IPS-20b (cell line): ENCODE data around the gene NBAS.
"Not testable (repeated sequence)": the region's sequence is repeated elsewhere in the genome, so short reads cannot be mapped to it uniquely, and the experiment has no call there.

Experiments
- H3K27ac ChIP-seq: one replicate; pipeline ENCODE4 v1.5.1; 2013; ENCODE audit warnings: low read length
- H3K27me3 ChIP-seq: 2 replicates; pipeline ENCODE4 v1.6.1; 2013; ENCODE audit warnings: mild to moderate bottlenecking, low read length, inconsistent platforms; ENCODE audit not compliant: insufficient read depth
- H3K36me3 ChIP-seq: 2 replicates; pipeline ENCODE4 v1.6.1; 2013; ENCODE audit warnings: low read depth, mild to moderate bottlenecking, inconsistent platforms, low read length, moderate library complexity; ENCODE audit not compliant: insufficient read depth
- H3K4me1 ChIP-seq: 2 replicates; pipeline ENCODE4 v1.6.1; 2013; ENCODE audit warnings: mild to moderate bottlenecking, control low read depth, inconsistent platforms, low read length, moderate library complexity; ENCODE audit not compliant: insufficient read depth
- H3K4me3 ChIP-seq: 2 replicates; pipeline ENCODE4 v1.5.1; 2013; ENCODE audit warnings: mild to moderate bottlenecking, low read length, inconsistent platforms
- H3K9ac ChIP-seq: 2 replicates; pipeline ENCODE4 v1.6.1; 2013; ENCODE audit warnings: low read depth, mild to moderate bottlenecking, inconsistent platforms, low read length, moderate library complexity
- H3K9me3 ChIP-seq: 2 replicates; pipeline ENCODE4 v1.6.1; 2013; ENCODE audit warnings: mild to moderate bottlenecking, low read depth, low read length, inconsistent platforms; ENCODE audit not compliant: insufficient read depth

Gene NBAS

GRCh38 chr2:15415748-15416147 lies 145.4 kb downstream of the NBAS start:
- no peaks in the 10 kb centered on the region for H3K9me3 ChIP-seq
- H3K27me3 ChIP-seq, result no peaks in the 10 kb centered on the region
- H3K27ac ChIP-seq, result no peak overlapping the region
- H3K9ac ChIP-seq, result no peak overlapping the region
- no peaks in the 10 kb centered on the region for H3K4me1 ChIP-seq
- H3K4me3 ChIP-seq, result no peak overlapping the region
- H3K36me3 ChIP-seq, result 0 out of 2 replicates have a peak, but pooled peaks cover 4% of the 10 kb centered on the region

- no peaks in the 10 kb centered on the region for H3K27me3 ChIP-seq
- no peaks in the 10 kb centered on the region for H3K9me3 ChIP-seq
- H3K9ac ChIP-seq, result no peak overlapping the region
- H3K36me3 ChIP-seq, result 0 out of 2 replicates have a peak, but pooled peaks cover 4% of the 10 kb centered on the region
- H3K27ac ChIP-seq, result no peak overlapping the region
- no peak overlapping the region for H3K4me3 ChIP-seq
- no peaks in the 10 kb centered on the region for H3K4me1 ChIP-seq
Measured at GRCh38 chr2:15412779-15413178, 148.4 kb downstream of the NBAS start.

GRCh38 chr2:15412309-15412708 lies 148.8 kb downstream of the NBAS start:
- Histone ChIP-seq H3K9me3 (no peaks in the 10 kb centered on the region), H3K4me1 (no peaks in the 10 kb centered on the region), H3K36me3 (0 out of 2 replicates have a peak, but pooled peaks cover 4% of the 10 kb centered on the region)

GRCh38 chr2:15410884-15411283 lies 150.2 kb downstream of the NBAS start:
- Histone ChIP-seq H3K27ac (no peak overlapping the region), H3K27me3 (no peaks in the 10 kb centered on the region), H3K9ac (no peak overlapping the region), H3K4me3 (no peak overlapping the region), H3K9me3 (no peaks in the 10 kb centered on the region), H3K36me3 (0 out of 2 replicates have a peak, but pooled peaks cover 4% of the 10 kb centered on the region), H3K4me1 (no peaks in the 10 kb centered on the region)

More at GRCh38 chr2:15412309-15412708, 148.8 kb downstream of the NBAS start:
- H3K27ac ChIP-seq, result no peak overlapping the region
- H3K27me3 ChIP-seq, result no peaks in the 10 kb centered on the region
- no peak overlapping the region for H3K9ac ChIP-seq
- no peak overlapping the region for H3K4me3 ChIP-seq

- H3K27me3 ChIP-seq, result no peaks in the 10 kb centered on the region
- H3K36me3 ChIP-seq, result no peaks in the 10 kb centered on the region
- H3K4me3 ChIP-seq, result no peak overlapping the region
- no peak overlapping the region for H3K27ac ChIP-seq
- no peaks in the 10 kb centered on the region for H3K9me3 ChIP-seq
- H3K9ac ChIP-seq, result no peak overlapping the region
- H3K4me1 ChIP-seq, result no peaks in the 10 kb centered on the region
Measured at GRCh38 chr2:15408759-15409158, 152.4 kb downstream of the NBAS start.

- Histone ChIP-seq H3K9ac (no peak overlapping the region), H3K27me3 (no peaks in the 10 kb centered on the region), H3K4me1 (no peaks in the 10 kb centered on the region), H3K9me3 (no peaks in the 10 kb centered on the region), H3K36me3 (no peaks in the 10 kb centered on the region), H3K4me3 (no peak overlapping the region), H3K27ac (no peak overlapping the region)
Measured at GRCh38 chr2:15407666-15408065, 153.5 kb downstream of the NBAS start.

GRCh38 chr2:15404511-15404910 lies 156.6 kb downstream of the NBAS start:
- not testable (repeated sequence) for H3K36me3 ChIP-seq, H3K9ac ChIP-seq, H3K4me3 ChIP-seq, H3K4me1 ChIP-seq, H3K9me3 ChIP-seq, H3K27ac ChIP-seq, H3K27me3 ChIP-seq

GRCh38 chr2:15400240-15400826 lies 160.8 kb downstream of the NBAS start:
- Histone ChIP-seq H3K27ac (no peak overlapping the region), H3K4me3 (no peak overlapping the region), H3K9me3 (no peaks in the 10 kb centered on the region), H3K4me1 (no peaks in the 10 kb centered on the region), H3K27me3 (no peaks in the 10 kb centered on the region), H3K9ac (no peak overlapping the region), H3K36me3 (no peaks in the 10 kb centered on the region)

GRCh38 chr2:15399241-15399640 lies 161.9 kb downstream of the NBAS start:
- Histone ChIP-seq H3K4me3 (no peak overlapping the region), H3K9me3 (no peaks in the 10 kb centered on the region), H3K27me3 (no peaks in the 10 kb centered on the region), H3K27ac (no peak overlapping the region), H3K4me1 (no peaks in the 10 kb centered on the region), H3K9ac (no peak overlapping the region), H3K36me3 (no peaks in the 10 kb centered on the region)

GRCh38 chr2:15391751-15392150 lies 169.4 kb downstream of the NBAS start:
- Histone ChIP-seq H3K27me3 (no peaks in the 10 kb centered on the region), H3K9ac (no peak overlapping the region), H3K9me3 (no peaks in the 10 kb centered on the region), H3K4me1 (no peaks in the 10 kb centered on the region), H3K36me3 (no peaks in the 10 kb centered on the region), H3K4me3 (no peak overlapping the region), H3K27ac (no peak overlapping the region)

- H3K4me3 ChIP-seq, result no peak overlapping the region
- no peaks in the 10 kb centered on the region for H3K4me1 ChIP-seq
- H3K36me3 ChIP-seq, result no peaks in the 10 kb centered on the region
- no peak overlapping the region for H3K9ac ChIP-seq
- H3K27ac ChIP-seq, result no peak overlapping the region
- H3K9me3 ChIP-seq, result no peaks in the 10 kb centered on the region
- no peaks in the 10 kb centered on the region for H3K27me3 ChIP-seq
Measured at GRCh38 chr2:15389895-15390294, 171.2 kb downstream of the NBAS start.

- Histone ChIP-seq H3K27ac (no peak overlapping the region), H3K4me3 (no peak overlapping the region)
Measured at GRCh38 chr2:15389326-15389700, 171.8 kb downstream of the NBAS start.

More at GRCh38 chr2:15389326-15389700, 171.8 kb downstream of the NBAS start:
- Histone ChIP-seq H3K27me3 (no peaks in the 10 kb centered on the region), H3K4me1 (no peaks in the 10 kb centered on the region), H3K36me3 (no peaks in the 10 kb centered on the region), H3K9me3 (no peaks in the 10 kb centered on the region), H3K9ac (no peak overlapping the region)
